ENCODE measurements around the gene GABRG3. TPM values are rescaled to one million over a fixed set of nuclear protein-coding genes. Genes with fewer than 3 reads are reported as not detected.

Gene GABRG3
- total RNA-seq, 1 experiment from 2014 or later, result not detected

- POLR2A ChIA-PET, result no interaction called here
- RAD21 ChIA-PET (ENCODE audit: low non-redundant PET in 1 of 2, low total read pairs in 2 of 2, uncharacterized antibody in 2 of 2, unreplicated experiment in 2 of 2), result no interaction called here
- no peak for TF ChIP-seq MAX (IDR thresholded peaks at IDR 0.05)
- no peak for TF ChIP-seq RAD21 (IDR thresholded peaks at IDR 0.05; ENCODE audit: low read depth)
- TF ChIP-seq SIN3A (IDR thresholded peaks at IDR 0.05; ENCODE audit: low read depth), result no peak
- no peak for TF ChIP-seq EGR1 (IDR thresholded peaks at IDR 0.05; ENCODE audit: low read depth)
- TF ChIP-seq SP1 (IDR thresholded peaks at IDR 0.05; ENCODE audit: low read depth), result no peak
- no peak for TF ChIP-seq POLR2A (IDR thresholded peaks at IDR 0.05; ENCODE audit: borderline replicate concordance, extremely low read depth, insufficient read depth, insufficient read length)
- TF ChIP-seq, protein P1, sequence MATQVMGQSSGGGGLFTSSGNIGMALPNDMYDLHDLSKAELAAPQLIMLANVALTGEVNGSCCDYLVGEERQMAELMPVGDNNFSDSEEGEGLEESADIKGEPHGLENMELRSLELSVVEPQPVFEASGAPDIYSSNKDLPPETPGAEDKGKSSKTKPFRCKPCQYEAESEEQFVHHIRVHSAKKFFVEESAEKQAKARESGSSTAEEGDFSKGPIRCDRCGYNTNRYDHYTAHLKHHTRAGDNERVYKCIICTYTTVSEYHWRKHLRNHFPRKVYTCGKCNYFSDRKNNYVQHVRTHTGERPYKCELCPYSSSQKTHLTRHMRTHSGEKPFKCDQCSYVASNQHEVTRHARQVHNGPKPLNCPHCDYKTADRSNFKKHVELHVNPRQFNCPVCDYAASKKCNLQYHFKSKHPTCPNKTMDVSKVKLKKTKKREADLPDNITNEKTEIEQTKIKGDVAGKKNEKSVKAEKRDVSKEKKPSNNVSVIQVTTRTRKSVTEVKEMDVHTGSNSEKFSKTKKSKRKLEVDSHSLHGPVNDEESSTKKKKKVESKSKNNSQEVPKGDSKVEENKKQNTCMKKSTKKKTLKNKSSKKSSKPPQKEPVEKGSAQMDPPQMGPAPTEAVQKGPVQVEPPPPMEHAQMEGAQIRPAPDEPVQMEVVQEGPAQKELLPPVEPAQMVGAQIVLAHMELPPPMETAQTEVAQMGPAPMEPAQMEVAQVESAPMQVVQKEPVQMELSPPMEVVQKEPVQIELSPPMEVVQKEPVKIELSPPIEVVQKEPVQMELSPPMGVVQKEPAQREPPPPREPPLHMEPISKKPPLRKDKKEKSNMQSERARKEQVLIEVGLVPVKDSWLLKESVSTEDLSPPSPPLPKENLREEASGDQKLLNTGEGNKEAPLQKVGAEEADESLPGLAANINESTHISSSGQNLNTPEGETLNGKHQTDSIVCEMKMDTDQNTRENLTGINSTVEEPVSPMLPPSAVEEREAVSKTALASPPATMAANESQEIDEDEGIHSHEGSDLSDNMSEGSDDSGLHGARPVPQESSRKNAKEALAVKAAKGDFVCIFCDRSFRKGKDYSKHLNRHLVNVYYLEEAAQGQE (IDR thresholded peaks at IDR 0.05; ENCODE audit: low read depth), result no peak
- no peak for TF ChIP-seq EZH2 (IDR thresholded peaks at IDR 0.05)
- no peak for TF ChIP-seq ZFX (IDR thresholded peaks at IDR 0.05)
- TF ChIP-seq CEBPB (IDR thresholded peaks at IDR 0.05; ENCODE audit: low read depth), result no peak
- no peak for TF ChIP-seq ATF3 (IDR thresholded peaks at IDR 0.05)
- no peak for TF ChIP-seq ZNF274 (IDR thresholded peaks at IDR 0.05; ENCODE audit: low read depth, low read length)
- no peak for TF ChIP-seq ELF1 (IDR thresholded peaks at IDR 0.05; ENCODE audit: borderline replicate concordance, low read depth)
- TF ChIP-seq FOSL1 (IDR thresholded peaks at IDR 0.05; ENCODE audit: low read depth), result no peak
- no peak for TF ChIP-seq TCF7L2 (IDR thresholded peaks at IDR 0.05; ENCODE audit: borderline replicate concordance, extremely low read depth, insufficient read depth, insufficient read length)
- TF ChIP-seq CBX3 (IDR thresholded peaks at IDR 0.05; ENCODE audit: low read depth), result no peak
- TF ChIP-seq, protein P2, sequence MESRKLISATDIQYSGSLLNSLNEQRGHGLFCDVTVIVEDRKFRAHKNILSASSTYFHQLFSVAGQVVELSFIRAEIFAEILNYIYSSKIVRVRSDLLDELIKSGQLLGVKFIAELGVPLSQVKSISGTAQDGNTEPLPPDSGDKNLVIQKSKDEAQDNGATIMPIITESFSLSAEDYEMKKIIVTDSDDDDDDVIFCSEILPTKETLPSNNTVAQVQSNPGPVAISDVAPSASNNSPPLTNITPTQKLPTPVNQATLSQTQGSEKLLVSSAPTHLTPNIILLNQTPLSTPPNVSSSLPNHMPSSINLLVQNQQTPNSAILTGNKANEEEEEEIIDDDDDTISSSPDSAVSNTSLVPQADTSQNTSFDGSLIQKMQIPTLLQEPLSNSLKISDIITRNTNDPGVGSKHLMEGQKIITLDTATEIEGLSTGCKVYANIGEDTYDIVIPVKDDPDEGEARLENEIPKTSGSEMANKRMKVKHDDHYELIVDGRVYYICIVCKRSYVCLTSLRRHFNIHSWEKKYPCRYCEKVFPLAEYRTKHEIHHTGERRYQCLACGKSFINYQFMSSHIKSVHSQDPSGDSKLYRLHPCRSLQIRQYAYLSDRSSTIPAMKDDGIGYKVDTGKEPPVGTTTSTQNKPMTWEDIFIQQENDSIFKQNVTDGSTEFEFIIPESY (IDR thresholded peaks at IDR 0.05; ENCODE audit: extremely low read depth, insufficient replicate concordance, low read length), result no peak
- TF ChIP-seq EZH2phosphoT487 (IDR thresholded peaks at IDR 0.05; ENCODE audit: borderline replicate concordance), result no peak
- H3K4me1 ChIP-seq (ENCODE audit: control insufficient read depth in 1 of 2, insufficient read depth in 2 of 2, low read length in 2 of 2), result no peaks in the 10 kb centered on the region
- H3K4me3 ChIP-seq (replicated peaks in 1 of 2; ENCODE audit: low read depth in 1 of 2, low read length in 2 of 2), result no peak overlapping the region
- no peaks in the 10 kb centered on the region for H3K9me2 ChIP-seq (ENCODE audit: insufficient read depth)
- no peak overlapping the region for H3K4me2 ChIP-seq (ENCODE audit: low read length)
- no peak overlapping the region for H3K27ac ChIP-seq (ENCODE audit: low read depth, low read length)
- H4K20me1 ChIP-seq (ENCODE audit: insufficient read depth), result no peaks in the 10 kb centered on the region
- BruUV-seq (replicated peaks), result no TSS peak
- intact Hi-C loops (cut with micrococcal nuclease), result no loop called here
- H3K9ac ChIP-seq (ENCODE audit: low read length), result no peak overlapping the region
- CTCF ChIA-PET, result no interaction called here
- DNase-seq (ENCODE audit: low read depth, low spot score), result no peak
- no peak overlapping the region for H2AFZ ChIP-seq (ENCODE audit: low read depth, low read length, poor library complexity, severe bottlenecking)
- no peaks in the 10 kb centered on the region for H3K79me2 ChIP-seq (ENCODE audit: insufficient read depth, low read length)
- no peaks in the 10 kb centered on the region for H3K36me3 ChIP-seq (ENCODE audit: control insufficient read depth in 1 of 2, insufficient read depth in 2 of 2, low read length in 2 of 2)
- ATAC-seq, result no peak
- no peaks in the 10 kb centered on the region for H3K27me3 ChIP-seq (ENCODE audit: insufficient read depth, low read length)
- peaks cover 12 to 17% of the 10 kb centered on the region in 2 experiments; a peak in 3 of 4 replicates for H3K9me3 ChIP-seq (ENCODE audit: control insufficient read depth in 1 of 2, insufficient read depth in 1 of 2, low read depth in 1 of 2, low read length in 2 of 2)
Observed at GRCh38 chr15:27292641-27293040, 321.7 kb downstream of the GABRG3 start.

Measured in HCT116 (cell line).